ENCODE data around the gene OR1K1. TPM values are rescaled to one million over a fixed set of nuclear protein-coding genes. Genes with fewer than 3 reads are reported as not detected.
A peak's percentile ranks its signal among the peaks of the same experiment; 100 is the strongest.

OR1K1 gene
- total and polyA plus RNA-seq, 10 of the 15 experiments (the other 5 are each of a cell fraction or from before 2014, with no cell fraction given), result not detected

DNA sequence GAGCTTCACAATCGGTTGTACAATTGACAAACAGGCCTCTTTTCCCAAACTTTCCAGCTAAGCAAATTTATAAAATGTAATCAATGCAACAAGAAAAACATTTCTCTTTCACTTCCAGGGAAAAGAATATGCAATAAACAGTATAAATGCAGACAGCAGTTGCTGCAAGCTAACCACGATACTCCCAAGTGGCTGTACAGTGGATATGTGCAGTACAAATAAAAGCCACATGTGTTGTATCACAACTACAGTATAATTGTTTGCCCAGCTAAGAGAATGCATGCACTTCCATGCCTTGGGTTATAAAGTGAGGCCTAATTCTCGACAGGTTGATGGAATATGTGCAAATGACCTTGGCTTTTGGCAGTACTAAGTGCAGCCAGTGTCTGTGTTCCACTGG is 45.2 kb downstream of the OR1K1 start (continued):
- no peak for TF ChIP-seq KAT2A (conservative IDR thresholded peaks at IDR 0.05; ENCODE audit: control insufficient read depth, low read depth, low read length)
- no peak for TF ChIP-seq CREB1 (IDR thresholded peaks at IDR 0.05; ENCODE audit: low read depth)
- no peak for TF ChIP-seq NFXL1 (IDR thresholded peaks at IDR 0.05; ENCODE audit: borderline replicate concordance)
- no peak for TF ChIP-seq IRF4 (IDR thresholded peaks at IDR 0.05; ENCODE audit: low read depth, low read length)
- TF ChIP-seq CHD2 (IDR thresholded peaks at IDR 0.05; ENCODE audit: borderline replicate concordance, low read depth, low read length), result no peak

- H3K27ac ChIP-seq (ENCODE audit: control insufficient read depth, insufficient read depth), result no peak overlapping the region
- BruUV-seq (replicated peaks), result TSS peak; percentile 16
- FAIRE-seq (no peak), ATAC-seq (no peak), DNase-seq (ENCODE audit: low read depth, low spot score) (no peak)
- no peaks in the 10 kb centered on the region for H3K9me3 ChIP-seq (replicated peaks; ENCODE audit: control insufficient read depth, insufficient read depth, low read length)
- 96% methylated on average over 5 of the region's 5 CpGs for WGBS (ENCODE audit: insufficient coverage, insufficient replicate concordance, low lambda C conversion rate, missing lambda C conversion rate)
- no peaks in the 10 kb centered on the region for H3K79me2 ChIP-seq (ENCODE audit: control insufficient read depth, insufficient read depth, low read length)
- peaks cover 0 to 15% of the 10 kb centered on the region in 2 experiments; a peak in 1 of 4 replicates for H3K36me3 ChIP-seq (ENCODE audit: control insufficient read depth in 2 of 2, insufficient read depth in 2 of 2, low read length in 1 of 2)
- H3K4me2 ChIP-seq (ENCODE audit: control insufficient read depth, insufficient read depth), result no peak overlapping the region
- no peak overlapping the region for H3K4me3 ChIP-seq
- no peak for TF ChIP-seq DPF2 (IDR thresholded peaks at IDR 0.05)
- ChIA-PET CTCF (no interaction called here), SMC1A (ENCODE audit: uncharacterized antibody, unreplicated experiment) (no interaction called here), POLR2A (no interaction called here), RAD21 (ENCODE audit: unreplicated experiment) (no interaction called here)
- H3K9ac ChIP-seq (ENCODE audit: control insufficient read depth, insufficient read depth, low read length), result no peak overlapping the region
- no peaks in the 10 kb centered on the region for H4K20me1 ChIP-seq (ENCODE audit: control insufficient read depth, insufficient read depth)
- no peak overlapping the region for H2AFZ ChIP-seq (ENCODE audit: control insufficient read depth, low read depth, low read length)
- intact Hi-C loops (cut with micrococcal nuclease; ENCODE audit: unreplicated experiment) (no loop called here), in situ Hi-C loops (cut with MboI) (no loop called here)
- H3K27me3 ChIP-seq (replicated peaks in 1 of 2; ENCODE audit: control insufficient read depth in 2 of 2, insufficient read depth in 2 of 2, low read length in 1 of 2), result no peaks in the 10 kb centered on the region
- no peaks in the 10 kb centered on the region for H3K4me1 ChIP-seq (ENCODE audit: control insufficient read depth, insufficient read depth, low read length)
These were observed 46.5 kb downstream of the OR1K1 start for GRCh38 chr9:122846371-122846940.

All from GM12878 (cell line).